GM19099 (cell line): Measurements from ENCODE around the gene FBLIM1.

Experiments
- POLR2A ChIP-seq: IDR thresholded peaks from 3 replicates; pipeline ENCODE4 v1.6.1; 2011; ENCODE audit warnings: low read depth; ENCODE audit not compliant: insufficient read length; ENCODE audit errors: extremely low read depth

Gene FBLIM1, protein sequence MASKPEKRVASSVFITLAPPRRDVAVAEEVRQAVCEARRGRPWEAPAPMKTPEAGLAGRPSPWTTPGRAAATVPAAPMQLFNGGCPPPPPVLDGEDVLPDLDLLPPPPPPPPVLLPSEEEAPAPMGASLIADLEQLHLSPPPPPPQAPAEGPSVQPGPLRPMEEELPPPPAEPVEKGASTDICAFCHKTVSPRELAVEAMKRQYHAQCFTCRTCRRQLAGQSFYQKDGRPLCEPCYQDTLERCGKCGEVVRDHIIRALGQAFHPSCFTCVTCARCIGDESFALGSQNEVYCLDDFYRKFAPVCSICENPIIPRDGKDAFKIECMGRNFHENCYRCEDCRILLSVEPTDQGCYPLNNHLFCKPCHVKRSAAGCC

DNA sequence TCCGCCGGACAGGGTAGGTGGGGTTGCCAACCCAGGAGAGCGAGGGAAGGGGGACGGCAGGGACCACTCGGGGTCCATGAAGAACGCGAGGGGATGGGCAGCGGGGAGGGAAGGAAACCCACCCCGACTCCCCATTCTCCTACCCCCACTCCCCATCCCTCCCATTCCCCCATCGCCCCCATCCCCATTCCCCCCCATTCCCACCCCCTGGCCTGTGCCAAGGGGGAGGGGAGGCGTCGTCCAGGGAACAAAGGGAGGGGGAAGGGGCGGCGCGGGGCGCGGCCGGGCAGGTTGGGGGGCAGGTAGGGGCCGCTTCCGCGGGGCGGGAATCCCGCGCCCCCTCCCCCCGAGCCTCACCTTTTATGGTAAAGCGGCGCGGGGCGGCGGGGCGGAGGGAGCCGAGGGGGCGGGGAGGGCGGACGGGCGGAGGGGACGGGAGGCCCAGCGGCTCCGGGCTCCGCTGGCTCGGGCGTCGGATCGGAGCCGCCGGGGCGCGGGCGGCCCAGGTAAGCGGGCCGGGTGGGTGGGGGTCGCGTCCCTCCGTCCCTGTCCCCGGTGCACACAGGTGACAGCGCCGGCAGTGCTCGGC is at the start of gene FBLIM1:
TSS of gene FBLIM1 (plus strand) at position 453 of the 589 bp plus-strand sequence. CDS start 6,189 bp downstream, outside the sequence.
- no peak for TF ChIP-seq POLR2A

DNA sequence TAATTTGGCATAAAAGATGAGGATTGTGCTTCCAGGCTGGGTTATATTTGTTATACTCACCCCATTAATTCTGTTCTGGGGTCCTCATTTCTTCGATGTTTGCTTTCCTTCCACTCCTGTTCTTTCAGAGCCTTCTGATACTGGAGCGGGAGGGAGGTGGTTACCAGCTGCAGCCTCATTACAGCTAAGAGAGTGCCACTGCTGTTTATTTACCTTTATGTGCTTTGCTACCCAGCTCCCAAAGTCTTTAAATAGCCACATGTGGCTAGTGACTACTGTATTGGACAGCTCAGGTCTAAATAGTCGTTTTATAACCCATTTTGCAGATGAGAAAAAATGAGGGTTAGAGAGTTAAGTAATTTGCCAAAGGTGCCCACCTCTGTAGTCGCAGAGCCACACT is 49.4 kb upstream of the FBLIM1 start:
- TF ChIP-seq POLR2A: no peak

DNA sequence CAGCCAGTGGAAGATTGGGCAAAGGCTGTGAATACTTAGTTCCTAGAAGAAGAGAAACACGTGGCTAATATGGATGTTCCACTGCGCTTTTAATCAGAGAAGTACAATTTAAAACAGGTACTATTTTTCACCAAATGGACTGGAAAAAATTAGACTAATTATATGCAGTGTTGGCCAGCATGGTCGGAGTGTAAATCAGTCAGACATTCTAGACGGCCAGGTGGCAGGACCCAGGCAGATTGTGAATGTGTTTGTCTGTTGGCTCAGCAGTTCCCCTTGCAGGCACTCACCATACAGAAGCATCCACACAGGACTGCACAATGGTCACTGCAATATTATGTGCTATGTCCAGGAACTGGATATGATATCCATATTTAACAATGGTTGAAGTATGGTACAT is 46.4 kb upstream of the FBLIM1 start:
- no peak for TF ChIP-seq POLR2A

DNA sequence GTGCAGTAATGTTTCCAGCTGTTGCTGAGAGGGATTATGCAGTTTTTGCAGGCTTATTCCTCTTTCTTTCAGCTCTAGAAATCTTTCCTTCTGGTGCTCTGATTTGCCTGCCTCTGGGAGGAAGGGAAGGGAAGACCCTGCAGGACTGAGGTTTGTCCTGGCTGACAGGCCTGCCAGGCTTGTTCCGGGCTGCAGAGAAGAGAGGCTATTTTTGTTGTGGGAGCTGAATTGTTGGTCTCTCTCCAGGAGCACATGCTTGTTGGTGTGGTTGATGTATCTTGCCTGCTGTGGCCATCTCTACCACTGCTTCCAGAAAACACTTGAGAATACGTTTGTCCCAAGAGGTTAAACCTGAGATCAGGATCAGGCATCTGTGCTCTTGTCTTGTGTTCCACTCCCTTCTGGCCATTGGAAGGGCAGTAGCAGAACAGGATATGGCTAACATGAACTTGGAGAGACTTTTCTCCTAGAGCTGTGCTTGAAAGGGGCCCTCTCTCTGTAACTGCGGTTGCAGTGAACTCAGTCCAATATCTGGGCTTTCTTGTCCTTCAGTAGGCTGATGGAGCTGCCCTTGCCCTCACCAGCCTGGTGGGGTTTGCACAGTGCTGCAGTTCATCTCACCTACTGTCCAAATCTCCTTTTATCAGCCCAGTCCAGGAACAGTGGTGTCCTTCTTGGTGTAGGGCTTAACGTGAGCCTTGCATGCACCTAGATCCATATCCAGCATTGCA is 44.0 kb upstream of the FBLIM1 start:
- TF ChIP-seq POLR2A: no peak

DNA sequence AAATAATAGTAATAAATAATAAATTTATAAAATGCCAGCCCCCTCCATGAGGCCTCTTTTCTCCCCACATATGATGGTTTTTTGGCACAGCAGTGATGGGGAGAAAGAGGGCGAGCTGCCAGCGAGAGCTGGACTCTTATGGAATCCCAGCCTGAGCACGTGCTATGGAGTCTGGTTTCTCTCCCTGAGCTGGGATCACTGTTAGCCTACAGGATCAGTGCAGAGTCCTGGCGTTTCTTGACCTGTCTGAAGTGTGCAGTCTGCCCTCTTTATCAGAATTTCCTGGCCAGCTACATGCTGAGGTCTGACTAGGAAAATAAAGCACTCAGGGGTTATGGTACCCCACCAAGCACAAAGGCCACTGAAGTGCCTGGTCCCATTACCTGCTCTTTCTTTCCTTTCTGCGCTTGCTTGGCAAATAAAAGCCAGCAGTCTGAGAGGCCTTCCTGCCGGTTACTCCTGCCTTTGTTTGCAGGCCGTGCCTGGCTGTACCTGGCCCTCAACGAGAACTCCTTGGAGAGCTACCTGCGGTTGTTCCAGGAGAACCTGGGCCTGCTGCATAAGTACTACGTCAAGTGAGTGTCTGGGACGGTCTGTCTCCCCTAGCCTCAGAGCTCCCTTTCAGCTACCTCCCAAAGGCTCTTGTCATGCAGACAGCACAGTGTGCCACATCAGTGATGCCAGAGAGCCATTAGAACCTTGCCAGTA is 41.0 kb upstream of the FBLIM1 start:
- TF ChIP-seq POLR2A: no peak

DNA sequence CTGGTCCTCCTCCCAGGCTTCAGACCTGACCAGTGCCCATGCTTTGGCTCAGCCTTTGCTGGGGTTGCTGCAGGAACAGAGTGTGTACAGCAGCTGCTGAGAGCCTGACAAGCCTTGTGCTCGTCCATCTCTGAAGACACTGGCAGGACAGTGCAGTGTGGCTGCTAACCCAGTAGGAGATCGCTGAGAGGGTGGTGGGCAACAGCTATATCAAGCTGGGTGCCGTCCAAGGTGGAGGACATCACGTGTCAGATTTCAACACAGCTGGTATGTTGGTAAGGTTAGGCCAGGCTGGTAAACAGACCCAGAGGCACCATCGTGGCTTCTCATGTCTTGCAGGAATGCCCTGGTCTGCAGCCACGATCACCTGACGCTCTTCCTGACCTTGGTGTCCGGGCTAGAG is 40.4 kb upstream of the FBLIM1 start:
- no peak for TF ChIP-seq POLR2A

DNA sequence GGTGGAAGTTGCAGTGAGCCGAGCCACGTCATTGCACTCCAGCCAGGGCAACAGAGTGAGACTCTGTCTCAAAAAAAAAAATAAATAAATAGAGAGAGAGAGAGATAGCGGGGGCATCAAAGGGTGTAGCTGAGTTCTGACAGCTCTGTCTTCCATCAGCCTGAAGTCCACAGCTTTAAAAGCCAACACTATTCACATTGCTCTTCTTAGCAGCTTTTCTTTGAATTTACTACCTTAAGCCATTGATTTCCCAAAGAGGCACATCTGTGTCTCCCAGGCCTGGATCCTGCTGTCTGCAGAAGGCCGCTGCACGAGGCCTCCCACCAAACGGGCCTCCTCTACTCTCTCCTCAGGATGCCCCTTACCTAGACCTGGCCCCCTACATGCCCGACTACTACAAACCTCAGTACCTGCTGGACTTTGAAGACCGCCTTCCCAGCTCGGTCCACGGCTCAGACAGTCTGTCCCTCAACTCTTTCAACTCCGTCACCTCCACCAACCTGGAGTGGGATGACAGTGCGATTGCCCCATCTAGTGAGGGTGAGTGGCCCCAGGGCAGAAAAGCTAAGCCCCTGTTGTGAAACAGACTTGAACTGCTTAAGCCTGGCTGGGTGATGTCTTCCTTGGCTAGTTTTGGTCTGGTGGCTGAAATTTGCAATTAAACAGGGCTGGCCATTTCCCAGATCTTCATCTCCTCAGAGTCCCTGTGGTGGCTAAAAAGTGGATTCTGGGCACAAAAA is 39.0 kb upstream of the FBLIM1 start:
- no peak for TF ChIP-seq POLR2A

DNA sequence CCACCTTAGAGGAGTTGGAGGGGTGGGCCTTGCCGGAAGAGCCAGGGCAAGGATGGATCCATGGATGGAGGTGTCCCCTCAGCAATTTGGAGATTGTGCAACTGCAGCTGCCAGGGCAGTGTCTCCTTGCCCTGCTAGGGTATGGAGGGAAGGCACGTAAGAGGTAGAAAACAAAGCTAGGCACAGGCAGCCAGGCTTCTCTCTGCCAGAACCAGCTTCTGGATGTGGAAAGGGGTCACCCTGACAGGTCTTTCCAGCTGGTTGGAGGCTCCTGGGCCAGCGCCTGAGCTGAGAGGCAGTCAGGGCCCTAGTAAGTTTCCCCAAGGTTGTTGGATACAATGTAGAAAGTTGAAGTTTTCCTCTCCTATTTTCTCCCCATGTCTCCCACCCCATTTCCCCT is 37.7 kb upstream of the FBLIM1 start:
- TF ChIP-seq POLR2A: no peak

DNA sequence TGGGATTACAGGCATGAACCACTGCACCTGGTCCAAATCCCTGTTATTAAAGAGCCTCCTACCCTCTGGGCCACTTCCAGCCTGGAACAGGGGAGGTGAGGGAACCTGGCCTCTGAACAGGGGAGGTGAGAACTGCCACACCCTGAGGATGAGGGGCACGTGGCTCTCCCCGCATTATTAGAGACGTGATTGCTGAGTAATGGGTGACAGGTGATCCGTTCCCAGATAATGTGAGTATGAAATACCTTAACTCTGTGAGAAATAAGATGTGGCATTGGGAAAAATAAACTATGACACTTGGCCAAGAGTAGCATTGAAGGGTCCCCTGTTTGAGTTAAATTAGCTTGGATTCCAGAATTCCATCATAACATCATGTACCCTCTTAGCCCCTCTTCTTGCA is 36.2 kb upstream of the FBLIM1 start:
- no peak for TF ChIP-seq POLR2A

DNA sequence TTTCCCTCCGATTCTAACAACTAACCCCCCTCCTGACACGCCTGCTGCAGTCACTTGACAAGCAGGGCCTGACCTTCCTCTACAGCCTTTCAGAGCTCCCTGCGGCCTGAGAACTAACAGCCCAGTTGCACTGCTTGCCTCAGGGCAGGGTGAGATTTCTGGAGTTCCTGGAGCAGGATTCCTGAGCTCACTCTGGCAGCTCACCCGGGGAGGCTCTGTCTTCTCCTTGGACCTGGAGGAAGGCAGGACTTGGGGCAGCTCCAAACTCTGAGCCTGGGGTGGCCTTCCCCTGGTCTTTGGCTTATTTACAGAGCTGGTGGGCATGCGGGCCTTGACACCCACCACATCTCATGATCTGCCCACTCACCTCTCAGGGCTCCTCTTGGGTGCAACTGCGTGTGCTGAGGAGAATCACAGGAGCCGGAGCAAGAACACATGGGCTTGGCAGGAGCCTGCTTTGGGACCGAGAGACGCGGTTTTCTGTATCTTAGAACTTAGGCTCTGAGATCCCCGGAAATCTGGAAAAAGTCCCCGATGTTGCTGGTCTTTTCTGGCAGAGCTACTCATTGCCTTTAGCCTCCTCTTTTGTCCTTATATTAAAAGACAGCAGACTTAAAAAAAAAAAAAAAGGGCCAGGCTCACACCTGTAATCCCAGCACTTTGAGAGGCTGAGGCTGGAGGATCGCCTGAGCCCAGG is 35.6 kb upstream of the FBLIM1 start:
- TF ChIP-seq POLR2A: no peak

DNA sequence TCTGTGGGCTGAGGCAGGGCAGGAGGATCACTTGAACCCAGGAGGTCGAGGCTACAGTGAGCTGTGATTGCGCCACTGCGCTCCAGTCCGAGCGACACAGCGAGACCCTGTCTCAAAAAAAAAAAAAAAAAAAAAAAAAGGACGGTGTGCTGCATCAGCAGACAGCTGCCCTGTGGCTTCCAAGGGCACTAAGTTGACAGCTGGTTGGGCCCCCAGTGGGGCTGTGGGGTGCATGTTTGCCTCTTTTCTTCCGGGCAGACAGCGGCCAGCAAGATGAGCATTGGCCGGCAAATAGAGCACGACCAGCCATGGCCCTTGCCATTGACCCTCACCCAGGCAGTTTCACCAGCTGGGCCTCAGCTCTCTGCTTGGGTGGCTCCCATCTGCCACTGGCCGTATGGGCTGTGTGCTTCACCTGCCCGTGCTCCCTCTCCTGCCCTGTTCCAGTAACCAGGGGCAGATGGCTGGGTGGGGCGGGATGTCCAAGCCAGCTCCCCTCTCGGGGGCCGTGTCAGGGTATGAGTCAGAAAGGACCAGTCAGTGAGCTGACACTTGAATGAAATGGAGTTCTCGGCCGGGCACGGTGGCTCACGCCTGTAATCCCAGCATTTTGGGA is 34.9 kb upstream of the FBLIM1 start:
- no peak for TF ChIP-seq POLR2A

DNA sequence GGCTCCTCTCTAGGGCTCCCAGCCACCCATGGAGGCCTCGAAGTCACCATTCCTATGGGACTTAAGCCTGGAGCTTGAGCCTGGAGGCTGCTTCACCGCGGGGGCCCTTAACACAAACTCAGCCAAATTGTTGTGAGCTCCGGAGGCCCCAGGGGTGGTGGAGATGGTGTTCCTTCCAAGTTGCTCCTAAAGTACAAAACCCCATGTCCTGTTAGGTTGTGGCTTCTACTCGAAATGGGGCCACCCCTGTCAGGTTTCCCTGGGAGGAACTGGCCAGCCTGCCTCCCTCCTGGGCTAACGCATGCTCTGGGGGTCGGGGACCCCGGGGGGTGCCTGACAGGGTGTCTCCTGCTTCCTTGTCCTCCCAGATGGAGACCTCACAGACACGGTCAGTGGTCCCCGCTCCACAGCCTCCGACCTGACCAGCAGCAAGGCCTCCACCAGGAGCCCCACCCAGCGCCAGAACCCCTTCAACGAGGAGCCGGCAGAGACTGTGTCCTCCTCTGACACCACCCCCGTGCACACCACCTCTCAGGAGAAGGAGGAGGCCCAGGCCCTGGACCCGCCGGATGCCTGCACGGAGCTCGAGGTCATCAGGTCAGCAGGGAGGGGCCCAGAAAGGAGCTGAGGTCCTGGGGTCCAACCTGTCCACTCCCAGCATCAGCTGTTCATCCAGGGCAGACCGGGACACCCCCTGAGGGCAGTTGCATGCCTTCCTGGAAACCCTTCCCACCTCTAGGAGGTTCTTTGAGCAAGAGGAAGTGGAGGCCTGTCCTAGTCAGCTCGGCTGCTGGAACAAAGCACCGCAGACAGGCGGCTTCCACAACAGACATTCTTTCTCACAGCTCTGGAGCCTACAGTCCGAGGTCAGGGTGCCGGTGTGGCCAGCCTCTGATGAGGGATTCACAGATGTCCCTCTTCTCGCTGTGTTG is 33.4 kb upstream of the FBLIM1 start:
- TF ChIP-seq POLR2A: no peak

DNA sequence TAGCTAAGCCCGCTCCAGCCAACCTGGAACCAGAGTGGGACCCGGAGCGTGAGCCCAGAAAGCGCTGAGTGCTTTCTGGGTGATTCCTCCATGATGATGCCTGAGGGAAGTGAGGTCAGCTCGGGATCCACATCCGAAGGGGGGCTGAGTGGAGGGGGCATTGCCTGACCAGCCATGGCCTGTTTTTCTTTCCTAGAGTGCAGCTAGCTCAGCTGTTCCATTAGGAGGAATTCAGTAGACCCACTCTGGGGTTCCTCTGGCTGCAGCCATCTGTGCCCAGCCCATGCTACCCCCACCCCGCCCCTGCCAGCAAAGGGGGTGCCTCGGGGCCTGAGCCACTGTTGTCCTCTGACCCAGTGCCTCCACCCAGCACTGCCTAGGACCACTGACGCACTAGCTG is 32.1 kb upstream of the FBLIM1 start:
- no peak for TF ChIP-seq POLR2A
